Astrocyte of the spinal cord (primary cell): ENCODE measurements around the gene CCDC32.
"Not testable (repeated sequence)": the region's sequence is repeated elsewhere in the genome, so short reads cannot be mapped to it uniquely, and the experiment has no call there.

ENCODE experiments used
- DNase-seq: peaks from one replicate; pipeline ENCODE4 v3.0.0; 2011; ENCODE audit warnings: low read depth, low spot score
- H3K4me3 ChIP-seq: 2 replicates; pipeline ENCODE4 v1.5.1; 2011; ENCODE audit warnings: low read depth, mild to moderate bottlenecking, low read length, moderate library complexity
- in situ Hi-C: cut with HindIII; loops from 2 replicates; pipeline ENCODE4 v1.10.0; 2017; ENCODE audit warnings: low sequenced_read_pairs
- TF ChIP-seq, protein P1 (sequence below): IDR thresholded peaks from 2 replicates; pipeline ENCODE4 v1.5.1; 2012; ENCODE audit warnings: low read depth, mild to moderate bottlenecking, low read length, inconsistent platforms

CCDC32 gene

GRCh38 chr15:40591389-40591788 lies 26.5 kb upstream of the CCDC32 start:
- in situ Hi-C loops, result no loop called here
- TF ChIP-seq, protein P1, sequence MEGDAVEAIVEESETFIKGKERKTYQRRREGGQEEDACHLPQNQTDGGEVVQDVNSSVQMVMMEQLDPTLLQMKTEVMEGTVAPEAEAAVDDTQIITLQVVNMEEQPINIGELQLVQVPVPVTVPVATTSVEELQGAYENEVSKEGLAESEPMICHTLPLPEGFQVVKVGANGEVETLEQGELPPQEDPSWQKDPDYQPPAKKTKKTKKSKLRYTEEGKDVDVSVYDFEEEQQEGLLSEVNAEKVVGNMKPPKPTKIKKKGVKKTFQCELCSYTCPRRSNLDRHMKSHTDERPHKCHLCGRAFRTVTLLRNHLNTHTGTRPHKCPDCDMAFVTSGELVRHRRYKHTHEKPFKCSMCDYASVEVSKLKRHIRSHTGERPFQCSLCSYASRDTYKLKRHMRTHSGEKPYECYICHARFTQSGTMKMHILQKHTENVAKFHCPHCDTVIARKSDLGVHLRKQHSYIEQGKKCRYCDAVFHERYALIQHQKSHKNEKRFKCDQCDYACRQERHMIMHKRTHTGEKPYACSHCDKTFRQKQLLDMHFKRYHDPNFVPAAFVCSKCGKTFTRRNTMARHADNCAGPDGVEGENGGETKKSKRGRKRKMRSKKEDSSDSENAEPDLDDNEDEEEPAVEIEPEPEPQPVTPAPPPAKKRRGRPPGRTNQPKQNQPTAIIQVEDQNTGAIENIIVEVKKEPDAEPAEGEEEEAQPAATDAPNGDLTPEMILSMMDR, result no peak
- no peak for DNase-seq
- H3K4me3 ChIP-seq, result no peak overlapping the region

DNA sequence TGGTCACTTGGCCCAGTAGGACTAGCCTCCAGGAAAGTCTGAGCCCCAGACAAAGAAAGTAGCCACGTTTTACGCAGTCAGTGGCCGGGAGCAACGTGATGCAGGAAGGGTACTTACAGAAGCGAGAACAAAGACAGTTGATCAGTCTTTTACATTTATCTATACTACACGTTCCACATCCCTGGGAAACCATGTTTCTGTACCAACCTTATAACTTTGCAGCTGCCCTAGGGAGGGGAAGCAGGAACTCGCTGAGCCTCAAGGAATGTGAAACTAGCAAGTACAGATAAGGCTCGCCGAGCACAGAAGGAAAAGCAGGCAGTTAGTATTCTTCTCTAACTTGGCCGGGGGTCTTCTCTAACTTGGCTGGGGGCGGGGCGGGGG lies 25.8 kb upstream of the CCDC32 start:
- TF ChIP-seq, protein P1, result no peak
- no peak overlapping the region for H3K4me3 ChIP-seq
- in situ Hi-C loops, result no loop called here
- no peak for DNase-seq

- TF ChIP-seq, protein P1, result no peak
- H3K4me3 ChIP-seq, result no peak overlapping the region
- no peak for DNase-seq
- in situ Hi-C loops, result no loop called here
These were observed 19.3 kb upstream of the CCDC32 start for GRCh38 chr15:40584191-40584590.

DNA sequence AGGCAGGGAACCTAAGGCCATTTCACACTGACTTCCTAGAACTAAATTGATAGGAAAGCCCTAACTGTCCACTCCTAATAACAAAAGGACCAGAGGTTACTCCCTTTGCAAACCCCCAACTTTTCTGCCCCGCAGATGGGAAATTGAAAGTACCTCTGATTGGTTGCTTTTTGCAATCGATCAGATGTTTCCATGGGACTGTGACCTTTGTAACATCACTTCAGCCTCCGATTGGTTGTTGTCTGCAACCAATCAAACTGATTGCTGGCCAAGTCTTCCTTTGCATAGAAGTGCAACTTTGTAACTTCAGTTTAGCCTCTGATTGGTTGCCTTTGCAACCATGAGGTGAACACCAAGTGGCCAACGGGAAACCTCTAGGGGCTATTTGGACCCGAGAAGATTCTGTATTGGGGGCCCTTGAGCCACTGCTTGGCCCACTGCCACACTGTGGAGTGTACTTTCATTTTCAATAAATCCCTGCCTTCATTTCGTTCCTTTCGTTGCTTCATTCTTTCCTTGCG lies 17.9 kb upstream of the CCDC32 start:
- DNase-seq, result peak; percentile 23
- no peak overlapping the region for H3K4me3 ChIP-seq
- in situ Hi-C loops, result no loop called here
- TF ChIP-seq, protein P1, result no peak

DNA sequence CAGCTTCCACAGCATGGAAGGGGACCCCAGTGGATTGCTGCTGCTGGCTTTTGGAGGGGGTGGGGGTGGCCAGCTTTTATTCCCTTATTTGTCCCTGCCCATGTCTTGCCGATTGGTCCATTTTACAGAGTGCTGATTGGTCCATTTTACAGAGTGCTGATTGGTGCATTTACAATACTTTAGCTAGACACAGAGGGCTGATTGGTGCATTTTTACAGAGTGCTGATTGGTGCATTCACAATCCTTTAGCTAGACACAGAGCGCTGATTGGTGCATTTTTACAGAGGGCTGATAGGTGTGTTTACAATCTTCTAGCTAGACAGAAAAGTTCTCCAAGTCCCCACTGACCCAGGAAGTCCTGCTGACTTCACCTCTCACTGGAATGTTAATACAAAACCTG lies 17.0 kb upstream of the CCDC32 start:
- H3K4me3 ChIP-seq, DNase-seq, in situ Hi-C loops: not testable (repeated sequence)

- H3K4me3 ChIP-seq, result no peak overlapping the region
- DNase-seq, result no peak
- TF ChIP-seq, protein P1, result no peak
- in situ Hi-C loops, result no loop called here
These were observed 14.1 kb upstream of the CCDC32 start for GRCh38 chr15:40578892-40579291.

DNA sequence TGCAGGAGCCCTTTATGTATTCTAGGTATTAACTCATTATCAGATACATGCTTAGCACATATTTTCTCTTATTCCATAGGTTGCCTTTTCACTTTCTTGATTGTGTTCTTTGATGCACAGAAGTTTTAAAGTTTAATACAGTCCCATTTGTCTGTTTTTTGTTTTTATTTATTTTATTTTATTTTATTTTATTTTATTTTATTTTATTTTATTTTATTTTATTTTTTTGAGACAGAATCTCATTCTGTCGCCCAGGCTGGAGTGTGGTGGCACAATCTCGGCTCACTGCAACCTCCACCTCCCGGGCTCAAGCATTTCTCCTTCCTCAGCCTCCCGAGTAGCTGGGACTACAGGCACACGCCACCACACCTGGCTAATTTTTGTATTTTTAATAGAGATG lies 12.1 kb upstream of the CCDC32 start:
- H3K4me3 ChIP-seq, in situ Hi-C loops, DNase-seq: not testable (repeated sequence)

- DNase-seq, result no peak
- TF ChIP-seq, protein P1, result no peak
- in situ Hi-C loops, result no loop called here
- no peak overlapping the region for H3K4me3 ChIP-seq
These were observed 10.3 kb upstream of the CCDC32 start for GRCh38 chr15:40575113-40575512.
